Stimulated activated CD8-positive, alpha-beta memory T cell treated with anti-CD3 and anti-CD28 coated beads, Interleukin-2, amount 100 ng/mL, for 1 hour (primary cell): ENCODE data around the gene RNF220.
"Not testable (repeated sequence)": the region's sequence is repeated elsewhere in the genome, so short reads cannot be mapped to it uniquely, and the experiment has no call there.

Experiments used
- DNase-seq, 2 donors: peaks; one replicate each; pipeline ENCODE4 v3.0.0-alpha.2; 2020; ENCODE audit warnings: low read depth in 2 of 2

Gene RNF220

GRCh38 chr1:44549510-44549909 lies 144.5 kb downstream of the RNF220 start:
- DNase-seq, result no peak

- no peak for DNase-seq
These were observed 148.2 kb downstream of the RNF220 start for GRCh38 chr1:44553127-44553758.

DNA sequence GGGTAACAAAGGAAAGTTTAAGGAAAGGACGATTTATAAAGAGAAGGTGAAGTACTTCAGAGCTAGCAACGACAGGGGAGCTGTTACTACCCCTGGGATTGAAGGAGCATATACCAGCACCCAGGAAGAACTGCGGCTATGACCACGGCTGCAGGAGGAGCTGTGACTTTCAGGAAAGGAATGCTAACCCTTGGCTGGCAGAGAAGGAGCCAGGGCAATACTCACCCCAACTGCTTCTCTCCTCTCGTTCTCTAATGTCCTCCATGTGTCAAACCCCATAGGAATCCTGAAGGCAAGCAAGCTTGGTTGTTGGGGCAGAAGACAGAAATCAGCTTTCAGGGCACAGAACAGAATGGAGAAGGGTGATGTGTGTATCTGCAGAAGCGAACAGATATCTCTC lies 148.7 kb downstream of the RNF220 start:
- DNase-seq, result no peak

- no peak for DNase-seq
These were observed 149.7 kb downstream of the RNF220 start for GRCh38 chr1:44554706-44555105.

- no peak for DNase-seq
These were observed 152.7 kb downstream of the RNF220 start for GRCh38 chr1:44557778-44558177.

GRCh38 chr1:44558883-44559282 lies 153.8 kb downstream of the RNF220 start:
- DNase-seq, result no peak

DNA sequence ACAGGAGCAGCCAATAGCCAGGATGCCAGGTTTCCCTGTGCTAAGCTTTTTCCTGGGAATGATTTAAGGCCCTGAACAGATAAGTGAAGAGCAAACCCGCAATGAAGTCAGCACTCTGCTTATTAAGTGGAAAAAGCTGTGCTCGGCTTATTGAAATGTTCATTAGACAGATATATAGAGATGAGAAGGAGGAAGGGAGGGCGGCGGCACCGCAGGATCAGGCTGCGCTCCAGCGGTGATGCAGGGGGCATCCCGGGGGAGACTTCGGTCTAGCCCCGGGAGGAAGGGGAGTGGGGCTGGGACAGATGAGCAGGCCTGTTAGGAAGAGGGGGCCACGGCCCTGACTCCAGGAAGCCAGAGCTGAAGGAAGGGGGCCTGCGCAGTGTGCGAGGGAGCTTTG lies 154.3 kb downstream of the RNF220 start:
- DNase-seq, result no peak

DNA sequence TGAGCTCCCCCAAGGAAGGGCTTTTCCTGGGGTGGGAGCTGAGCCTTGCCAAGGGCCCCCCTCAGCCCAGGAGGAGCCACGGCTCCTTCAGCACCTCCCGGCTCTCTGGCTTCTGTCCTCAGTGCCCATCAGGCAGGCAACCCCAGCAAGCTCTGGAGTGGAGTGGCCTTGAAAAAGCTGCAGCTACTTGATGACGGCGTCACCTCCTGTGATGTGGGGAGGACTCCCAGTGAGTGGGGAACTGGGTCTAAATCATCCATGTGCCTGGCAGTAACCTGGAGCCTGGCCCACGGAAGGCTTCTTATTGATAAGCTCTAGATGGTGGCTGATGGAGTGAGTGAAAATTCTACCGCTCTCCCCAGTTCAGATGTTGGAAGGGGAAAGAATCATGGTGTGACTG lies 154.9 kb downstream of the RNF220 start:
- DNase-seq, result no peak

GRCh38 chr1:44560696-44561095 lies 155.6 kb downstream of the RNF220 start:
- DNase-seq, result not testable (repeated sequence)

- no peak for DNase-seq
These were observed 160.2 kb downstream of the RNF220 start for GRCh38 chr1:44565259-44565750.

DNA sequence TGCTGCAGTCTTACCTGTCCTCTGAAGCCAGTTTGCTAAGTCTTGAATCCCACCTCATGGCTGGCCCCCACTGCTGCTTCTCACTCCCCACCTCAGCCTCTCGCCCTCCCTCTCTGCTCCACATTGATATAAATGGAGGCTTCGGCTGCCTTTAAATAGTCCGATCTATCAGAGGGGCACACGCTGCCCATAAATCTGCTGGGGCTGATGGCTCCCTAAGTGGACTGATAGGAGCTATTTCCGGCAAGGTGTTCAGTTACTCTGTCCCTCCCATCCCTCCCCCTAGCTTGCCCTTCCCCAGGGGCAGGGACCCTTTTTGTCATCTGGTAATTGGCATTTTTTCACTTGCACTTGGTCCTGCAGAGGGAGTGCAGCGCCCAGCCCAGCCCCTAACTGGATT lies 160.8 kb downstream of the RNF220 start:
- DNase-seq, result no peak

- DNase-seq, result no peak
These were observed 161.4 kb downstream of the RNF220 start for GRCh38 chr1:44566281-44567046.

DNA sequence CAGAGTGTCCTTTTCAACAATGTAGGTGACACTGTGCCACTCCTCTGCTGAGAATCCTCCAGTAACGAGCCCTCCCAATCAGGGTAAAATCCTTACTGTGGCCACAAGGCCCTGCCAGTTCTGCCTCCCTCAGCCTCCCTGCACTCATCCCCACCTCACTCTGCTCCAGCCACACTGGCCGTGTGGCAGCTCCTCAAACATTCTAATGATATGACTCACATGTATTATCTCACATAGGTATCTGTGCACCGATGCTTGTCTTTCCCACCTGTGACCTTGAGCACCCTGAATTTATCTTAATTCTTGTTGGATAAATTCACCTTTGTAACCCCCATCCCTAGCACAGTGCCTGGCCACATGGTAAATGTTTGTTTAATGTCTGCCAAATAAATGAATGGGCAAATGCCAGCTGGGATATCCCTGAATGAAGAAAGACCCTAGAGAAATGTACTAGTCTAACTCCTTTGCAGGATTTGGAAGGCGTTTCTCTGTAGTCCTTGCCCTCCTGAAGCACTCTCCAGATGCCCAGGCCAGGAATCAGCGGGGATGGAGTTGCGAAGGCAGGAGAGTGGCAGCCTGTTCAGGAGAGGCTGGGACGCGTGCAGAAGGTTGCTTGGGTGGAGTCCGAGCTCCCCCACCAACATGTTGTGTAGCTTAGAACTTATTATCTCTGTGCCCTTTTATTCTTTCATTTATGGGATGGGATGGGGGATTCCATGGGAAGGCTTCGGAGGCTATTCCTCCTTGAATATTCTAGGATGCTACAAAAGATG lies 163.3 kb downstream of the RNF220 start:
- DNase-seq, result no peak

GRCh38 chr1:44569491-44569890 lies 164.4 kb downstream of the RNF220 start:
- no peak for DNase-seq

DNA sequence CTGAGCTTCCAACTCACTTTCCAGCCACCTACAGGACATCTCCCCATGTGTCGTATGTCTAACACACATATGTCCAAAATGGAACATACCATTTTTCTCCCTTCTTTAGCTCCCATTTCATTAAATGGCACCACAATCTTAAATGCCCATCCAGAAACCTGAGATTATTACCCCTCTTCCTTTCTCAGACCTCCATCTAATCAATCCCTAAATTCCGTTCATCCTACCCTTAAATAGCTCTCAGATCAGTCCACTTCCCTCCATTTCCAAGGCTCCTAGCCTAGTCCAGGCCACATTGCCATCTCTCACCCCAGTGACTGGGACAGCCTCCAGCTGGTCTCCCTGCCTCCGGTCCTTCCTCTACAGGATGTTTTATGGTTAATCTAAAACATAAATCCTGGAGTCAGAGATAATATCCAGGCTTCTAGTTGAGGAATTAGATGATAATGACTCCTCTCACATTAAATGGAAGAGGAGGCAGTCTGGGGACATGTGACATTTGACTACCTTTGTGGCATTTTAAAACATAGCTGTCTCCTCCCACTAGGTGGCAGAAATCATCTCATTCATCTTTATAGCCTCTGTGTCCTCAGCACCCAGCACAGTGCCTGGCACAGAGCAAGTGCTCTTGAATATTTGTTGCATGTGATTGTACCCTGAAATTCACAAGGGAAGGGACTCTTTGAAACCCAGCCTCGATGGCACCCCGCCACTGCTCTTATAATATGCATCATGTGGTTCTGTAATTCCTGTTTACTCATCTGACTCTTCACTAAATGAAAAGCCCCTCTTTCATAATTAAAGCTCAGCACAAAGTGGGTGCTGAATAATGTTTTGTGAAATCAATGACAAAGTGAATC lies 166.9 kb downstream of the RNF220 start:
- no peak for DNase-seq

DNA sequence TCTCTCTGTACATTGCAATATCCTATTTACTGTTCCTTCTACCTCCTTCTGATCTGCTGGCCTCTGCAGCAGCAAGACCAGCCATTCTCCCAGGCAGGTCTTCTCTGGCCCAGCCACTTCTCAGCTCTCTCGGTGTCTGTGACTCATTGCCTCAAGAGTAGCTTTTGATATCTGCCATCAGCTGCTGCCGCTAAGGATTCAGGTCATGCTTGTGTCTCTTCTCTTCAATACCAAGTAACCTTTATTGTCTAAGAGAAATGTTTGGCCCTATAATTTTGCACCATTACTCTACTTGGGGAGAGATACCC lies 167.5 kb downstream of the RNF220 start:
- DNase-seq, result no peak

DNA sequence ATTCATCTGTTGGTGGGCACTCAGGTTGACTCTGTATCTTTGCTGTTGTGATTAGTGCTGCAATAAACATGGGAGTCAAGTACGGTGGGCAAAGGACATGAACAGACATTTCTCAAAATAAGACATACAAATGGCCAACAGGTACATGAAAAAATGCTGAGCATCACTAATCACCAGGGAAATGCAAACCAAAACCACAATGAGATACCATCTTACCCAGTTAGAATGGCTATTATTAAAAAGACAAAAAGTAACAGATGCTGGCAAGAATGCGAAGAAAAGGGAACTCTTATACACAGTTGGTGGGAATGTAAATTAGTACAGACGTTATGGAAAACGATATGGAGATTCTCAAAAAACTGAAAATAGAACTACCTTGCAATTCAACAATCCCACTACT lies 170.3 kb downstream of the RNF220 start:
- no peak for DNase-seq

DNA sequence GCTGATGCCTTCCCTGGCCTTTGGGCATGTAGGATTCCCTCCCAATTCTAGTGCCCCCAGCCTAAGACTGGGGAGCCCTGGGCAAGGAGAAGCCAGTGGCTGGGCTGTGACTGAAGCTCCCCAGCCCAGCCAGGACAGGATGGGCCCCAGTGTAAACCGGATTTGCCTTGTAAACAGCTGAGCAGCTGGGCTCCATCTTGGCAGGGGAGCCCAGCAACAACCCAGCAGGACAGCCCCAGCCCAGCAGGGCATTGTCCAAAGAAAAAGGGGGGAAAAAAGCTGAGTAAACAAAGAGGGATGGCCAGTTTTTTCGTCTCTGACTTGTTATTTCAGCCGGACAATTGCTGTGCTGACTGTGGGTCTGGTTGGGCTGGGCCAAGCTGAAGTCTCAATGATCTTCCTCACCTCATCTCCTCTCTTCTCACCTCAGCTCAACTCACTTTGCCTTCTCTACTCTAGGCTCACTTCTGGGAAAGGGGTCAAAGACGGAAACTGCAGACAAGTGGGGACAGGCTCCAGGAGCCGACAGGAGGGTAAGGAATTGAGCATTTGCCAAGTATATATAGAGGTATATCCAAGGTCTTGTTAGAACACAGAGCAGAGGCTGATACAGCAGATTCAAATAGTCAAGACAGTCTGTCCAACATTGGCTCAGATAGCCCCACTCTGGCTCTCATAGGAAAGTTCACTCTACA lies 171.5 kb downstream of the RNF220 start:
- DNase-seq, result no peak

DNA sequence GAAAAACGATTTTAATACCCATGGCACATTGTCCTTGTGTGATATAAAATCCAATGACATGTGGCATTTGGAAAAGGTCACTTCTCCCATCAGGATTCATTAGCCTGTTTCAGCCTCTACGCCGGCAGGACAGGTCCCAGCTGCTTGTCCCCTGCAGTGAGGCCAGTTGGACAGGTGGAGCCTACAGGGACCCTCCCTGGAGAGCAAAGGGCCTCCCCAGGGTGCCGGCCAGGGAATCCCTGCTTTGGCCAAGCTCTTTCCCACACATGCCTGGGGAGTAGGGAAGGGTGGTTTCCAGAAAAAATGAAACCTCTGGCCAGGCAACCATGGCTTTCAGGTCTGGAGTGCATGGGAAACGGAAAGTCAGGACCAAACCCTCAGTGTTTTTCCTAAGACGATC lies 176.2 kb downstream of the RNF220 start:
- no peak for DNase-seq

GRCh38 chr1:44584167-44584566 lies 179.1 kb downstream of the RNF220 start:
- DNase-seq, result no peak

DNA sequence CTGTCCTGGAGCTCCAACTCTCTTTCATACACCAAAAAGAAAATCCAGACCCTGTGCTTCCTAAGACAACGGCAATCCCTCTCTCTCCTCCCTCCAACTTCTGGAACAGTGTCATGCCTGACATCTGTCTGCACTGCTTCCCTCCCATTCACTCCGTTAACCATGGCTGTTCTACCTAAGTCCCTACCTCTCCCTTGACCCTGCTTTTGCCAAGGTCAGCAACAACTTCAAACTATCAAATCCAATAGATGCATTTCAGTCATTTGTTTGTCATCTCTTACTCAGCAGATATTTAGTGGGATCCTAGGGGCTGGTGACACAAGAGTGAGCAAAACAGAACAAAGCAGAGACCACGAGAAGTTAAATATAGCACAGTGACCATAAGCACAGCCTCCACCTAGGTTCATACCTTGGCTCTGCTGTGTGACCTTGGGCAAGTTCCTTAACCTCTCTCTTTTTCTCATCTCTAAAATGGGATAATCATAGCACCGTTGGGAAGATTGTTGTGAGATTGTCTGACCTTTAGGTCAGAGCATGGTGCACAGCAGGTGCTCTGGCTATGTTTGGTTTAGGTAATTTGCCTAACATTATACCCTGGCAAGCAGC lies 180.4 kb downstream of the RNF220 start:
- DNase-seq, result no peak
